GM23248 (cell line): ENCODE data around the gene ACY1.

Source experiments
- EZH2 ChIP-seq: fragments of 200-600 bp; sonication (generic); IDR thresholded peaks from 2 replicates; pipeline ENCODE4 v1.6.1; 2018; ENCODE audit warnings: antibody characterized with exemption, mild to moderate bottlenecking; ENCODE audit not compliant: insufficient read depth, poor library complexity, severe bottlenecking
- EZH2phosphoT487 ChIP-seq: fragments of 200-600 bp; sonication (generic); IDR thresholded peaks from 2 replicates; pipeline ENCODE4 v1.6.1; 2018; ENCODE audit warnings: antibody characterized with exemption, moderate library complexity, mild to moderate bottlenecking, low read depth; ENCODE audit not compliant: insufficient read depth

DNA sequence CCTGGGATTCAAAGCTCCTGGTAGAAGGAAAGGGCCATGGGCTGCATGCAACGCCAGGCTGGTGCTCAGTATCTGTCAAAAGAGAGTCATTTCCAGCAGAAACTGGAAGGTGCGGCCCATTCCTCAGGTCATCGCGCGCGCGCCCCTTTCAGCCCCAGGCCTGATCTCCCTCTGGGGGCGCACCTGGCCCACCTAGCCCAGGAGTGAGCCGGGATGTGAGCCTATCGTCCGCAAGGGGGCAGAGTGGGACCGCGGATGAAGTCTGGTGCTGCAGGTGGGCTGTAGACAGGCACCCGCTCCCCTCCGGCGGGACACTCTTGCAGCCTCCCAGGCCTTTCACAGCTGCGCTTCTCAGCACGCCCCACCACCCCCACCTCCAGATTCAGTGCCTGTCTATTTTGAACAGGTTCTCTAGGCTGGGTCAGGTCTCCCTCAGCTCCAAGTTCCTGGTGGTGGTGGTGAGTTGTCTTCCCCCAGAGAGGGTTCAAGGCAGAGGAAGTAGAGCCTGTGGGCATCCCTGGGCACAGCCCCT is 18.2 kb downstream of the ACY1 start:
- no peak for TF ChIP-seq EZH2
- TF ChIP-seq EZH2phosphoT487 = no peak
